HG03139 (cell line): ENCODE results near the gene DSP.

Source experiments
- ATAC-seq: cut with Tn5 transposase; IDR thresholded peaks from one replicate; pipeline ENCODE4 v1.9.1; 2021; ENCODE audit not compliant: unreplicated experiment

DSP gene

GRCh38 chr6:7559196-7559595 lies 17.7 kb downstream of the DSP start:
- ATAC-seq = no peak

DNA sequence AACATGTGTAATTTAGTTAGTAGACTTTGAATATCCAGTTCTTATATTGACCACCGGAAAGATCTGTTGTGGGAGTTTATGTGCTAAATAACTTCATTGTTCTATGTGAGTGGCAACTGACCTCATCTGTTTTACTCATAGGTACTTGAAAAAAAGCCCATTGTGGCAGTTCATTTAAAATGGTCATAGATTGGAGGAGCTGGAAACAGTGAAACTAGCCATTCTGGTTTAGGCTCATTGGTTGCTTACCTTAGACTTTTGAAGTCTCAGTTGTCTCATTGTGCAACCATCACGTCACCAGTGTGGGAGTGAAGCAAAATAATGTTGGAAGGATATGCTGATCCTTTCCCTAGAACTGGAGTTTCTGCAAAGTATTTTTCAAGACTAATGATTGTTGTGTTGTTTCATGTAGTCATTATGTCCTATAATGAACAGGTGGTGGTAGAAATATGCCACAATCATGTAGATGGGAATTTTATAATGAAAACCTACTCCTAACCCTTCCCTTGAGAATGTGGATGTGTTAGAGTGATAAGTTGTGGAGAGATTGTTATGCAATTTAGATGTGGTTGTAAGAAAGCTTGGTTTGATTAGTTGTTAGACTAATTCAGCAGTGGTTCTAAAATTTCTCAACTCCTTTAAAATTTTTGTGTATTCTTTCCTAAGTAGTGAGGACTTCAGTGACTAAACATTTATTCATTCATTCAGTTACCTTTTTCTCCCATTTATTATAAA lies 18.3 kb downstream of the DSP start:
- no peak for ATAC-seq

GRCh38 chr6:7561153-7561964 lies 19.9 kb downstream of the DSP start:
- ATAC-seq = no peak

DNA sequence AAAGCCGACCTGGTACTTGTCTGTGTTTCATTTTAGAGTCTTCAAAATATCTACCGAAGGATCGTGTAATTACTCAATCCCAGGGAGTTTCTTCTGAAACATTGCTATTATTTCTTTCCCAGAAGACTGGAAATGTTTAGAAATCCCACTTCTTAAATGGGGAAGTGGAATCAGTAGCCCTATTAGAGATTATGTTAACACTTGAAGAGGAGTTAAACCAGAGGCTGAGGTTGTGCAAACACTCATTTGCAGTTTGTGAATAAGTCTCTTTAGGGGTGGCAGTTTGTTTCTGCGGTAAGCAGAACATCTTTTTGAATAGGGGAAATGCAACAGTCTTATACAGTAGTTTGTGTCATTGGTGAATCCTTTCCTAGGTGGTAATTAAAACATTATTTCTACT lies 21.3 kb downstream of the DSP start:
- no peak for ATAC-seq

- no peak for ATAC-seq
These were observed 24.6 kb downstream of the DSP start for GRCh38 chr6:7566107-7566506.

DNA sequence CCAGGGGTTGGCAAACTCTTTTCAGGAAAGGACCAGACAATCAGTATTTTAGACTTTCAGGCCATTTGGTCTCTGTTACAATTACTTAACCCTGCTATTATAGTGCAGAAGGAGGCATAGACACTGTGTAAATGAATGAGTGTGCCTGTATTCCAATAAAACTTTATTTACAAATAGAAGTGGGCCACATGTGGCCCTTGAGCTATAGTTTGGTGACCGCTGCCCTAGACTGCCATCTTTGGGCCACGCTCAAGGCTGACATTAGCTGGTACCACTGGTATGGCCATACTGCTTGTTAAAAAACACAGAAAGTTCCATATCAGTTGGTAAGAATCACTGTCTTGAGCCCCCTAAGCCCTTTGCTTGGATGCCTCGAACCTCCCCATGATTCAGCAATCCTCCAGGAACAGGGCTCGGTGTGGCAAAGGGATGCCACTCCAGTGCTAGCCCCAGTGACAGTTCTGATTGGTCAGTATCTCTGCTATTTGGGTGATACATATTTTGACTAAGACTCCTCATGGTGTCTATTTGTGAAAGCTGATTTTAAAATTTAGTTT lies 25.2 kb downstream of the DSP start:
- no peak for ATAC-seq

DNA sequence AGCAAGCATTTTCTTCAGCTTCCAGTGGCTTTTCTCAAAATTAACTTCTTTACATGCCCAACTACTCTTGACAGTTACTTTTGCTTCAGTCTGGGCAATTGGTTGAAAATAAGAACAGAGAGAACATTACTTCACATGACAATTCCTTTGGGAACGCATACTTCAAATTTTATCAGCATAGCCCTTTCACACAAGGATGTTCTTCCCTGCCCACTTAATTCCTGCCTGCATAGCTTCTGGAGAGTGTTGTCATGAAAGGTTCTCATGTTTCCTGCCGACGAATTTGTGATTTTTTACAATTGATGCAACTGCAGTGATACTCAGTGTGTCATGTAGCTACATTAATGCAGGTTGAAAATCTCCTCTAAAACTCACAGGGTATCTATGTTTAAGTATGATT lies 26.6 kb downstream of the DSP start:
- no peak for ATAC-seq

GRCh38 chr6:7569082-7569481 lies 27.6 kb downstream of the DSP start:
- ATAC-seq = no peak

GRCh38 chr6:7572213-7572943 lies 30.9 kb downstream of the DSP start:
- no peak for ATAC-seq

DNA sequence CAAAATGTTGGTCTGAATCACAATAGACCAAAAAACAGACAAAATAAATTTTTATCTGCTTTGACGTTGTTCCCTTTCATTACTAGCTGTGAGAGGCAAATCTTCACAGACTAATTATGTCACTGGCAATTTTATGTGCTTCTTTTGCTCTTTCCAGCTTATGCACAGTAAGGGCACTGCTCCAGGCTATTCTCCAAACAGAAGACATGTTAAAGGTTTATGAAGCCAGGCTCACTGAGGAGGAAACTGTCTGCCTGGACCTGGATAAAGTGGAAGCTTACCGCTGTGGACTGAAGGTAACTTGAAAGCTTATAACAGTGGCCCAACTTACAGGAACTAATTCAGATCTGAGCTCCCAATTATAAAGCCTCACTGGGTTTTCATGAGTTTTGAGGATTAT lies 33.0 kb downstream of the DSP start:
- ATAC-seq = no peak

GRCh38 chr6:7578516-7578915 lies 37.0 kb downstream of the DSP start:
- no peak for ATAC-seq

DNA sequence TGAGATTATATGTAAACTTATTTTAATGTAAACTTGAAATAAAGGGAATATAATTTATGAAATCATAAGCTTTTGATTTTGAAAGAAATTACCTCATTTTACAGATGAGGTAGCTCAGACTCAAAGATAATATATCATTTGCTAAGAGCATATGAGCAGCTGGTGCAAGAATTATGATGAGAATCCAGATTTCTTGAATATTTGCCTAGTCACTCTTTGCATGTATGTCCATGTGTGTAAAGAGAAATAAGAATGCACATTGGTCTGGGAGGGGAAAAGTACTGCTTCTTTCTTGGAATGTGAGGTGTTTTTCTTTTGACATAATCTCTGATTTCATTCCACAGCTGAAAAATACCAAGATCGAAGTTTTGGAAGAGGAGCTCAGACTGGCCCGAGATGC lies 37.5 kb downstream of the DSP start:
- no peak for ATAC-seq

GRCh38 chr6:7579851-7580250 lies 38.4 kb downstream of the DSP start:
- no peak for ATAC-seq

- no peak for ATAC-seq
These were observed 39.1 kb downstream of the DSP start for GRCh38 chr6:7580537-7580926.

DNA sequence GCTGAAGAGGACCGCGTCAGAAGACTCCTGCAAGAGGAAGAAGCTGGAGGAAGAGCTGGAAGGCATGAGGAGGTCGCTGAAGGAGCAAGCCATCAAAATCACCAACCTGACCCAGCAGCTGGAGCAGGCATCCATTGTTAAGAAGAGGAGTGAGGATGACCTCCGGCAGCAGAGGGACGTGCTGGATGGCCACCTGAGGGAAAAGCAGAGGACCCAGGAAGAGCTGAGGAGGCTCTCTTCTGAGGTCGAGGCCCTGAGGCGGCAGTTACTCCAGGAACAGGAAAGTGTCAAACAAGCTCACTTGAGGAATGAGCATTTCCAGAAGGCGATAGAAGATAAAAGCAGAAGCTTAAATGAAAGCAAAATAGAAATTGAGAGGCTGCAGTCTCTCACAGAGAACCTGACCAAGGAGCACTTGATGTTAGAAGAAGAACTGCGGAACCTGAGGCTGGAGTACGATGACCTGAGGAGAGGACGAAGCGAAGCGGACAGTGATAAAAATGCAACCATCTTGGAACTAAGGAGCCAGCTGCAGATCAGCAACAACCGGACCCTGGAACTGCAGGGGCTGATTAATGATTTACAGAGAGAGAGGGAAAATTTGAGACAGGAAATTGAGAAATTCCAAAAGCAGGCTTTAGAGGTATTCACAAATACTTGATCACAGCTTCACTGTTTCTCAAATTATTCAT lies 39.6 kb downstream of the DSP start:
- no peak for ATAC-seq

DNA sequence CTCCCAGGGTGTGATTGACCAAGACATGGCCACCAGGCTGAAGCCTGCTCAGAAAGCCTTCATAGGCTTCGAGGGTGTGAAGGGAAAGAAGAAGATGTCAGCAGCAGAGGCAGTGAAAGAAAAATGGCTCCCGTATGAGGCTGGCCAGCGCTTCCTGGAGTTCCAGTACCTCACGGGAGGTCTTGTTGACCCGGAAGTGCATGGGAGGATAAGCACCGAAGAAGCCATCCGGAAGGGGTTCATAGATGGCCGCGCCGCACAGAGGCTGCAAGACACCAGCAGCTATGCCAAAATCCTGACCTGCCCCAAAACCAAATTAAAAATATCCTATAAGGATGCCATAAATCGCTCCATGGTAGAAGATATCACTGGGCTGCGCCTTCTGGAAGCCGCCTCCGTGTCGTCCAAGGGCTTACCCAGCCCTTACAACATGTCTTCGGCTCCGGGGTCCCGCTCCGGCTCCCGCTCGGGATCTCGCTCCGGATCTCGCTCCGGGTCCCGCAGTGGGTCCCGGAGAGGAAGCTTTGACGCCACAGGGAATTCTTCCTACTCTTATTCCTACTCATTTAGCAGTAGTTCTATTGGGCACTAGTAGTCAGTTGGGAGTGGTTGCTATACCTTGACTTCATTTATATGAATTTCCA lies 43.9 kb downstream of the DSP start:
- no peak for ATAC-seq

DNA sequence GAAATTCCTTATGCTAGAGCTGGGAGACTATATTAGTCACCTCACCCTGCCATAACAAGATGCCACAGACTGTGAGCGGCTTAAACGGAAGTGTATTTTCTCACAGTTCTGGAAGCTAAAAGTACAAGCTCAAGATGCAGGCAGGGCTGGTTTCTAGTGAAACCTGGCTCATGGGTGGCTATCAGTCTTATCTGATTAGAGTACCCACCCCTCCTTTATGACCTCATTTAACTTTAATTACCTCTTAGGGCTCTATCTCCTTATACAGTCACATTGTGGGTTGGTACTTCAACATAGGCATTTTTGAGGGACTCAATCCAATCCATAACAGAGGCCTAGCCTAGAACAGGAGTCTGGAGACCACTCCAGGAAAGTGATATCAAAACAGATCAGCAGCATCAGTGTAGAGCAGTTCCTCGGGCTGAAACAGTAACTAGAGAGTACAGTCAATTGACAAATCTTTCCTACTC lies 46.2 kb downstream of the DSP start:
- ATAC-seq = no peak

- no peak for ATAC-seq
These were observed 47.0 kb downstream of the DSP start for GRCh38 chr6:7588506-7588905.

GRCh38 chr6:7589221-7589620 lies 47.8 kb downstream of the DSP start:
- no peak for ATAC-seq
